Fibroblast of lung (primary cell): Measurements from ENCODE around the gene COL4A1. TPM values are rescaled to one million over a fixed set of nuclear protein-coding genes. Genes with fewer than 3 reads are reported as not detected.

Source experiments
- DNase-seq, 2 donors: peaks; one replicate each; pipeline versions ENCODE4 v3.0.0 to v3.0.0-alpha.2; 2010; ENCODE audit warnings: low read depth in 2 of 2
- H2AFZ ChIP-seq: 2 replicates; pipeline ENCODE4 v1.5.1; 2012; ENCODE audit warnings: low read length, control low read depth, inconsistent platforms
- H3K27ac ChIP-seq: 2 replicates; pipeline ENCODE4 v1.5.1; 2011; ENCODE audit warnings: low read length, control low read depth; ENCODE audit not compliant: insufficient read depth
- H3K27me3 ChIP-seq: 2 replicates; pipeline ENCODE4 v1.5.1; 2011; ENCODE audit warnings: mild to moderate bottlenecking, low read length; ENCODE audit not compliant: control insufficient read depth, insufficient read depth
- H3K36me3 ChIP-seq: 2 replicates; pipeline ENCODE4 v1.5.1; 2011; ENCODE audit warnings: low read length; ENCODE audit not compliant: control insufficient read depth, insufficient read depth
- H3K4me1 ChIP-seq: 2 replicates; pipeline ENCODE4 v1.5.1; 2011; ENCODE audit warnings: low read length; ENCODE audit not compliant: control insufficient read depth, insufficient read depth; ENCODE audit errors: extremely low read depth
- H3K4me2 ChIP-seq: 2 replicates; pipeline ENCODE4 v1.5.1; 2011; ENCODE audit warnings: low read length, control low read depth; ENCODE audit not compliant: insufficient read depth; ENCODE audit errors: extremely low read depth
- H3K4me3 ChIP-seq, 4 experiments: fragments of 200-600 bp in 1 of 4; sonication (generic) in 1 of 4; replicated peaks in 1 of 4; 2 replicates each; pipeline ENCODE4 v1.5.1; 2011 to 2016; ENCODE audit warnings: low read length in 4 of 4, low read depth in 3 of 4, mild to moderate bottlenecking in 3 of 4, control low read depth in 2 of 4, inconsistent platforms in 1 of 4, mixed read lengths in 1 of 4; ENCODE audit not compliant: insufficient read depth in 1 of 4; ENCODE audit errors: control extremely low read depth in 1 of 4
- H3K79me2 ChIP-seq: 2 replicates; pipeline ENCODE4 v1.5.1; 2012; ENCODE audit warnings: mild to moderate bottlenecking, low read length, inconsistent platforms; ENCODE audit not compliant: control insufficient read depth, insufficient read depth
- H3K9ac ChIP-seq: 2 replicates; pipeline ENCODE4 v1.5.1; 2011; ENCODE audit warnings: mild to moderate bottlenecking, low read length, control low read depth; ENCODE audit not compliant: insufficient read depth
- H3K9me3 ChIP-seq: 2 replicates; pipeline ENCODE4 v1.5.1; 2012; ENCODE audit warnings: low read depth, low read length; ENCODE audit not compliant: control insufficient read depth, insufficient read depth
- H4K20me1 ChIP-seq: 2 replicates; pipeline ENCODE4 v1.5.1; 2011; ENCODE audit warnings: low read length; ENCODE audit not compliant: control insufficient read depth, insufficient read depth; ENCODE audit errors: extremely low read depth
- EZH2 ChIP-seq: IDR thresholded peaks from 2 replicates; pipeline ENCODE4 v1.5.1; 2012; ENCODE audit warnings: low read length, control low read depth, mild to moderate bottlenecking; ENCODE audit errors: missing control alignments
- polyA plus RNA-seq, 2 donors: library from polyadenylated mRNA; depleted of rRNA in 1 of 2; stranded (reverse) in 1 of 2; unstranded in 1 of 2; fragments of >200 nt; gene quantifications; 2 replicates each; pipeline ENCODE4 v1.2.1, GENCODE V29; 2011 to 2012; ENCODE audit warnings: missing spikeins in 1 of 2
- total RNA-seq: library from RNA; depleted of rRNA; stranded (reverse); fragments of >200 nt; gene quantifications from 2 replicates; pipeline ENCODE4 v1.2.1, GENCODE V29; 2014
- TF ChIP-seq, protein P1 (sequence below), 2 donors: IDR thresholded peaks in 1 of 2; conservative IDR thresholded peaks in 1 of 2; 1 replicate in 1 of 2; 2 replicates in 1 of 2; pipeline ENCODE4 v1.5.1; 2011 to 2012; ENCODE audit warnings: low read length in 2 of 2, control low read depth in 1 of 2, inconsistent platforms in 1 of 2, low read depth in 1 of 2, mild to moderate bottlenecking in 1 of 2

The COL4A1 gene
- total and polyA plus RNA-seq, 2 donors (not counting 1 experiment from before 2014, with no cell fraction given) = 34.0 to 607 TPM

DNA sequence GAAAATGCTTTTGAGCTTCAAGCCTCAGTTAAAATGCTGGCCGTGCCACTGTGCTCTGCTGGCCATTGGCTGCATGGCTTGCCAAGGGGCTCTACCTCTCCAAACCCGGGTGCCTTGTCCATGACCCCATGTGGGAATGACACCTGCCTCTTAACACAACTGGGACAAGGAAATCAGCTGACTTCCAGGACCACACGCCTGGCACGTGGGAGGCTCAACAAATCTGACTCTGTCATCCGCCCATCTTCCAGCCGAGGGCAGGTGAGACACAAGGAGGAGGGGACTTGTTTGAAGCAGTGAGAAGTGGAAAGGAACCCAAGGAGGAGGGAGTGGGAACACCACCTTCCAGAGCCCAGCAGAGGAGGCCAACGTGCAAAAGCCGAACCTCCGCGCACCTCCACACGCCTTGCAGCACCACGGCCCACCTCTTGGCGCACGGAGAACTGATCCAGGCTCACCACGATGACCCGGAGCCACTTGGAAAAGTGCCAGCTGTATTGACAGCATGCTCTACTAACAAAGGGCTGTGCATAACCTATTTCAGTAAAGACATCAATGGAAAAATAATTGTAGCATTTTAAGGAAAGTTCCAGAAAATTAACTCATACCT lies 38.3 kb downstream of the COL4A1 start:
- Histone ChIP-seq H3K4me2 (no peak overlapping the region), H3K4me3 (no peak overlapping the region), H3K27me3 (no peaks in the 10 kb centered on the region), H3K9me3 (no peaks in the 10 kb centered on the region), H3K4me1 (peaks cover 23% of the 10 kb centered on the region), H3K36me3 (no peaks in the 10 kb centered on the region), H3K27ac (no peak overlapping the region), H2AFZ (no peak overlapping the region), H4K20me1 (no peaks in the 10 kb centered on the region), H3K9ac (no peak overlapping the region), H3K79me2 (peaks cover 69% of the 10 kb centered on the region)
- DNase-seq = no peak
- TF ChIP-seq, protein P1, sequence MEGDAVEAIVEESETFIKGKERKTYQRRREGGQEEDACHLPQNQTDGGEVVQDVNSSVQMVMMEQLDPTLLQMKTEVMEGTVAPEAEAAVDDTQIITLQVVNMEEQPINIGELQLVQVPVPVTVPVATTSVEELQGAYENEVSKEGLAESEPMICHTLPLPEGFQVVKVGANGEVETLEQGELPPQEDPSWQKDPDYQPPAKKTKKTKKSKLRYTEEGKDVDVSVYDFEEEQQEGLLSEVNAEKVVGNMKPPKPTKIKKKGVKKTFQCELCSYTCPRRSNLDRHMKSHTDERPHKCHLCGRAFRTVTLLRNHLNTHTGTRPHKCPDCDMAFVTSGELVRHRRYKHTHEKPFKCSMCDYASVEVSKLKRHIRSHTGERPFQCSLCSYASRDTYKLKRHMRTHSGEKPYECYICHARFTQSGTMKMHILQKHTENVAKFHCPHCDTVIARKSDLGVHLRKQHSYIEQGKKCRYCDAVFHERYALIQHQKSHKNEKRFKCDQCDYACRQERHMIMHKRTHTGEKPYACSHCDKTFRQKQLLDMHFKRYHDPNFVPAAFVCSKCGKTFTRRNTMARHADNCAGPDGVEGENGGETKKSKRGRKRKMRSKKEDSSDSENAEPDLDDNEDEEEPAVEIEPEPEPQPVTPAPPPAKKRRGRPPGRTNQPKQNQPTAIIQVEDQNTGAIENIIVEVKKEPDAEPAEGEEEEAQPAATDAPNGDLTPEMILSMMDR (conservative IDR thresholded peaks at IDR 0.05 in 1 of 2, IDR thresholded peaks at IDR 0.05 in 1 of 2; ENCODE audit: low read depth in 1 of 2, low read length in 2 of 2) = no peak
- TF ChIP-seq EZH2 = no peak

DNA sequence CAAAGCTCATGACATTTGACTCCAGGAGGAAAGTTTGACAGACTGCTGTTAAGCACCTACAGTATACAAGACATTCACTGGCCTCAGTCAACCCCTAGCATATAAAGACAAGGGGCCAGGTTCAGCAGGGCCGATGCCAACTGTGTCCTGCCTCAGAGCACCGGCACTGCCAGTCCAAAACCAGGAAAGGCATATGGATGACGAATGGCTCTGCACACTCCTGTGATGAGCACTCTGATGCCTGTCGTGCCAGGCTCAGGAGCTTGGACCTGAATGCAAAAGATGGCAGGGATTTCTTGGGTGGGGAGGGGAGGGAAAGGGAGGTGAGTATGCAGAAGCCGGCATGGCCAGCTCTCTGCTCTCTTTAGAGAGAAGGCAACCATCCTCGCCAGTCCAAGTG lies 38.9 kb downstream of the COL4A1 start:
- Histone ChIP-seq H3K9me3 (no peaks in the 10 kb centered on the region), H3K27ac (no peak overlapping the region), H3K36me3 (no peaks in the 10 kb centered on the region), H3K27me3 (no peaks in the 10 kb centered on the region), H4K20me1 (no peaks in the 10 kb centered on the region), H2AFZ (no peak overlapping the region), H3K79me2 (peaks cover 65% of the 10 kb centered on the region), H3K4me1 (peaks cover 25% of the 10 kb centered on the region), H3K9ac (no peak overlapping the region), H3K4me3 (no peak overlapping the region), H3K4me2 (no peak overlapping the region)
- TF ChIP-seq, protein P1 (conservative IDR thresholded peaks at IDR 0.05 in 1 of 2, IDR thresholded peaks at IDR 0.05 in 1 of 2; ENCODE audit: low read depth in 1 of 2, low read length in 2 of 2) = no peak
- TF ChIP-seq EZH2 = no peak
- no peak for DNase-seq

DNA sequence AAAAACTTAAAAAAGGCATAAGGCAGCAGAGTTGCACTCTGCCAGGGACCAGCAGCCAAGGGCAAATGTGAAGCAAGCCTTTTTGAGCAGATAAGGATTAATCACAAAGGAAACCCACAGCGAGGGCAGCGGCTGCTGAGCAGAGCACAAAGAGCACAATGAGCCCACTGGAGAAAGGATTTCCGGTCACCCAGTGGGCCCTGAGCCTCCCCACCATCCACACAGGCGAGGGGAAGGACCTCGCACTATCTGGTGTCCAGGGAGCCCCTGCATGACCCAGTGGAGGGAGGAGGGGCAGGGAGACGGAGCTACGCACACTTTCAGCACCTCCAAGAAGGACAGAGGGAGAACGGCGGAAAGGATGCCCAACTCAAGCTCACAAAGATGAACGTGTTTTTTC lies 40.0 kb downstream of the COL4A1 start:
- H3K27me3 ChIP-seq = no peaks in the 10 kb centered on the region
- H3K27ac ChIP-seq = peak overlapping the region; percentile 11
- H3K9ac ChIP-seq = no peak overlapping the region
- TF ChIP-seq EZH2 = no peak
- TF ChIP-seq, protein P1 (conservative IDR thresholded peaks at IDR 0.05 in 1 of 2, IDR thresholded peaks at IDR 0.05 in 1 of 2; ENCODE audit: low read depth in 1 of 2, low read length in 2 of 2) = no peak
- peaks cover 61% of the 10 kb centered on the region for H3K79me2 ChIP-seq
- no peak for DNase-seq
- no peaks in the 10 kb centered on the region for H4K20me1 ChIP-seq
- no peak overlapping the region for H3K4me3 ChIP-seq
- H3K36me3 ChIP-seq = no peaks in the 10 kb centered on the region
- H3K4me1 ChIP-seq = peaks cover 33% of the 10 kb centered on the region
- H3K9me3 ChIP-seq = no peaks in the 10 kb centered on the region
- no peak overlapping the region for H3K4me2 ChIP-seq
- H2AFZ ChIP-seq = no peak overlapping the region
